Esophagus squamous epithelium (tissue), 4 donors: ENCODE results near the gene PRRT2.

Experiments
- POLR2A ChIP-seq, 4 donors: fragments of 450-650 bp; IDR thresholded peaks; one replicate each; pipeline ENCODE4 v1.6.1; 2017; ENCODE audit warnings: antibody characterized with exemption in 4 of 4, mild to moderate bottlenecking in 4 of 4, moderate library complexity in 3 of 4
- TF ChIP-seq, protein P1 (sequence below), 6 experiments: fragments of 450-650 bp in 4 of 6; fragments of 200-600 bp in 2 of 6; sonication (generic) in 2 of 6; IDR thresholded peaks; one replicate each; pipeline ENCODE4 v1.5.1; 2016 to 2019; ENCODE audit warnings: antibody characterized with exemption in 6 of 6, mild to moderate bottlenecking in 4 of 6, moderate library complexity in 4 of 6

DNA sequence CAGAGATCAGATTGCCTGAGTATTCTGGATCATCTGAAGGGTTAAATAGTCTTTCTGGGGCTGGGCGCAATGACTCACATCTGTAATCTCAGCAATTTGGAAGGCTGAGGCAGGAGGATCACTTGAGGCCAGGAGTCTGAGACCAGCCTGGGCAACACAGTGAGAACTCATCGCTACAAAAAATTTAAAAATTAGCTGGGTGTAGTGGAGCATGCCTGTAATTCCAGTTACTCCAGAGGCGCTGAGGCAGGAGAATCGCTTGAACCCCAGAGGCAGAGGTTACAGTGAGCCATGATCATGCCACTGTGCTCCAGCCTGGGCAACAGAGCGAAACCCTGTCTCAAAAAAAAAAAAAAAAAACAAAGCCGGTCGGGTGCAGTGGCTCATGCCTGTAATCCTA lies 23.9 kb downstream of the PRRT2 start:
- TF ChIP-seq, protein P1, sequence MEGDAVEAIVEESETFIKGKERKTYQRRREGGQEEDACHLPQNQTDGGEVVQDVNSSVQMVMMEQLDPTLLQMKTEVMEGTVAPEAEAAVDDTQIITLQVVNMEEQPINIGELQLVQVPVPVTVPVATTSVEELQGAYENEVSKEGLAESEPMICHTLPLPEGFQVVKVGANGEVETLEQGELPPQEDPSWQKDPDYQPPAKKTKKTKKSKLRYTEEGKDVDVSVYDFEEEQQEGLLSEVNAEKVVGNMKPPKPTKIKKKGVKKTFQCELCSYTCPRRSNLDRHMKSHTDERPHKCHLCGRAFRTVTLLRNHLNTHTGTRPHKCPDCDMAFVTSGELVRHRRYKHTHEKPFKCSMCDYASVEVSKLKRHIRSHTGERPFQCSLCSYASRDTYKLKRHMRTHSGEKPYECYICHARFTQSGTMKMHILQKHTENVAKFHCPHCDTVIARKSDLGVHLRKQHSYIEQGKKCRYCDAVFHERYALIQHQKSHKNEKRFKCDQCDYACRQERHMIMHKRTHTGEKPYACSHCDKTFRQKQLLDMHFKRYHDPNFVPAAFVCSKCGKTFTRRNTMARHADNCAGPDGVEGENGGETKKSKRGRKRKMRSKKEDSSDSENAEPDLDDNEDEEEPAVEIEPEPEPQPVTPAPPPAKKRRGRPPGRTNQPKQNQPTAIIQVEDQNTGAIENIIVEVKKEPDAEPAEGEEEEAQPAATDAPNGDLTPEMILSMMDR (IDR thresholded peaks at IDR 0.05): no peak
- no peak for TF ChIP-seq POLR2A (IDR thresholded peaks at IDR 0.05)
